CD4-positive, alpha-beta T cell treated with Interleukin-10 for 1 hour (primary cell): Measurements from ENCODE around the gene DLX5.

ENCODE experiments used
- DNase-seq: peaks from one replicate; pipeline ENCODE4 v3.0.0-alpha.2; 2020

The DLX5 gene

DNA sequence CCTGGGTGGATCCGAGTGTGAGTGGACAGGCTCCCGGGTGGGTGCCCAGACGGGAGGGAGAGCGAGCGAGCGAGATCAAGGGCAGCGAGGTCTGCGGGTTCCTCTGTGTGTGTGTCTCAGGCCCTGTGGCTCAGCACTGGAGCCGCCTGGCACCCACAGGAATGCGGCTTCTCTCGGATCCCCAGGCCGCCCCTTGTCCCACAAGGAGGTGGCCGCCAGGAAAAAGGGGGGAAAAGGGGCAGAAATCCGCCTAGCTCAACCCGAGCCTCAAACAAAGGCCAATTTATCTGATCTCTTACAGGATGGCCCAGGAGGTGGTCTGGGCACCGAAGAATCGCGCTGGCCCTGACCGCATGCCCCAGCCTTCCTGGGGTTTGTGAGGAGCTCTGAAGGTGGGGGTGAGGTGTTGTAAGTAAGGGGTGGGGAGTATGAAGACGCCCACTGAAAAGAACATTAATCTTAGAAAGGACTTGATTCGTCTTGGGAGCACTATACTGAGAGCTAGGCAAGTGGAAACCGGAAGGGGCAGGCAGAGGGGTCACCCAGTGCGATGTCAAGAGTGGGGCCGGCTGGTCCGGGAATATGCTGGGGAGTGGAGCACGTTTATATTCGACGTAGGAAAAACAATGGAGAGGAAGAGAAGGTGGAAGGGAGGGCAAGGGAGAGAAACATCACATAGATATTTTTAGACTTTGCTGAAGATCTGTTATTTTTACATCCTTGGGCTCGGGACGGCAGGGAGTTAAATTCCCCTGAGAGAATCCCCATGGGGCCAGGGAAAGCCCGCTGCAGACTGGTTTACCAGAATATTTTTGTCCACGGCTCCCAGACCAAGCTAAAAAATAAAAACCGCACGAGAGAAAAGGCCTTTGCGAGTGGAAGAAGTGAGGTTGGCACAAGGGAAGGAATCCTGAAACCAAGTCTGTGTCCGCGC, 7.2 kb downstream of the DLX5 start:
- no peak for DNase-seq

GRCh38 chr7:97016381-97017191, 8.0 kb downstream of the DLX5 start:
- no peak for DNase-seq

GRCh38 chr7:97015756-97016380, 8.8 kb downstream of the DLX5 start:
- DNase-seq: no peak

DNA sequence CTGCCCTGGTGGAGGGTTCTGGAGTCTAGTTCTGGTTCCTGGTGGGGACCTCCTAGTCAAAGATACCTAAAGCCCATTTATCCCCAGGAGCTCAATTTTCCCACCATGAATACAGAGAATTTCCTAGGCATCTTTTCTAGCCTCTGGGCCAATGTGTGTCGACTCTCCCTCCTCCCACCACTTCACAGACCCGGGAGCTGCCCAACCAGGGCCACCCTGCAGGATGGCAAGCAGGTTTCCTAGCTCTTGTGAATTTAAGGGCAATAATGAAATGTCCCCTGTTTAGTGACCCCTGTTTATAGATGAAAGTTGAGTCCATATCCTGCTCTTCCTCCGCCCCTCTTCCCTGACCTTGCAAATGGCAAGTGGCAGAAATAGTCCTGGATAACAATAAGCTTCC, 9.4 kb downstream of the DLX5 start:
- DNase-seq: no peak

GRCh38 chr7:97014145-97014750, 10.4 kb downstream of the DLX5 start:
- DNase-seq: no peak

GRCh38 chr7:97013845-97014134, 10.8 kb downstream of the DLX5 start:
- DNase-seq: no peak

DNA sequence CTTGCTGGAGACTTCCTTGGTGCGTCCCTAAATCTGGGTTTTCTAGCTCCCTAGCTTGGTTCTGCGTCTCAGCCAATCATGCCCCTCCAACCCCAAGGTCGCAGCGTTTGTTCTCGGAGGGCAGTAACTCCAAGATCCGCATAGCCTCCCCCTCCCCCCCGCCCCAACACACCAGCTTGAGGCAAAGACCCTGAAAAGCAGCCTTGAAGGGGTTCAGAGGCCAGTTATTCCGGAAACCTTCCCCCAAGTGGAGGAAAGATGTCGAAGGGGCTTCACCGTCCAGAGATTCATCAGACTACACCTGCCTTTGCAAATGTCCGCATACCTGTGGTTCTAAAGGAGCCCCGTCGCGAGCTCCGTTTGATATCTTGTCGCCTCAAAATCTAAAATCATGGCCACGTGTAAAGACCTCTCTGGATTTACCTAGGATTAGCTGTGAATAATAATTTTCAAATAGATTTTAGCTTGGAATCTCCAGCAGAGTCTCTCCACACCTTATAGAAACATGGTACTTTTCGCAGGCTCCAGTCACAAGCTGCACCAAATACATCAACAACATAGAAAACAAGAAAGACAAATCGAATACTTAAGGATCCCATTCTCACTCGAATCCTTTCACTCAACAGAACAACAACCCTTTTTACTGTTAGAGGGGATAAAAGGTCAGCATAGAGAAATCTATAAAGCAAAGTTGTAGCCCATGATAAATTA, 11.3 kb downstream of the DLX5 start:
- DNase-seq: no peak

DNA sequence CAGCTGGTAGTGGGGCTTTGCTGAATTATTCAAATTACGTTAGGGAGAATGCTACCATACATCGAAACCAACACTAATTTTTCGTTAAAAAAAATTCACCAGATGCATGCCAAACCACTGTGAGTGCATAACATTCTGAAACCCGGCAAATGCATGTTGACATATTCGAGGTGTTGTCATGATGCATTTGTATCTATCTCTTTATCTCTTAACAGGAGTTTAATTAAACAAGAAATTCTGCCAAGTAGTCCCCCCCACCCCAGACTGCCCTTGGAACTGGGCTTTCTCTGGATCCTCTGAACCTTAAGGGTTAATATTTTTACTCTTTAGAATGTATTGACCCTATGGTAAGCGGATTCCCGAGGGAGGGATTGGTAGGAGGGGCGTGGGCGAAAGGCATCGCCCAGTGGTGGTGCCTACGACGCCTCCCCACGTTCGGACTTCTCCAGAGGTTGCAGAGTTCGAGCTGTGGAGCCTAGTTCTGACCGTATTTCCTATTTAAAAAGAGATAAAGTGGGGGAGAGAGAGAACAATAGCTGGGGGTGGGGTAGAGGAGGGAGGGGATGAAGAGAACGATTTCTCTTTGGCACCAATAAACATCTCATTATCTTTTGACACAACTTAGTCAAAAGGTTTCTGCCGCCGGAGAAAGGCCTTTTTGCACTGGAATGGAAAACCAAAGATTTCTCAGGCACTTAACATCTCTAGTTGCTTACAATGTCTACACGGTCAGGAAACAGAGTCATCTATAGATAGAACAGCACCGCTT, 12.1 kb downstream of the DLX5 start:
- no peak for DNase-seq

- no peak for DNase-seq
Measured at GRCh38 chr7:97011536-97012364, 12.9 kb downstream of the DLX5 start.

DNA sequence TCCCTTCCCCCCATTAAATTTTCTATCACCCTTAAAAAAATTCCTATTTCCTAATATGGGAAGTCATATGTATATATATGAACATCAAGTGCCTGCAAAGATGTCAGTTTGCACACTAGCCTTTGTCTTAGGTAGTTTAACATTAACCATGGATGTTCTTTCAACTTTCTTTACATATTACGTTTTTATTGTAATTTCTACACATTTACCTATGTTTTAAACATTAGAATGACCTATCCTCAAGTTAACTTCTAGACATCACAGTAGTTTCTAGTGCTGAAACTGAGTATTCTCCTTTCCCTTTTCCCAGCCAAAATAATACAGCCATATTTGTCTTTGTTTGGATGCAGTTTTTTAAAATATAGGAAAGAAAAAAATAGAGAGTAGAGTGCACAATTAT, 13.5 kb downstream of the DLX5 start:
- DNase-seq: no peak

DNA sequence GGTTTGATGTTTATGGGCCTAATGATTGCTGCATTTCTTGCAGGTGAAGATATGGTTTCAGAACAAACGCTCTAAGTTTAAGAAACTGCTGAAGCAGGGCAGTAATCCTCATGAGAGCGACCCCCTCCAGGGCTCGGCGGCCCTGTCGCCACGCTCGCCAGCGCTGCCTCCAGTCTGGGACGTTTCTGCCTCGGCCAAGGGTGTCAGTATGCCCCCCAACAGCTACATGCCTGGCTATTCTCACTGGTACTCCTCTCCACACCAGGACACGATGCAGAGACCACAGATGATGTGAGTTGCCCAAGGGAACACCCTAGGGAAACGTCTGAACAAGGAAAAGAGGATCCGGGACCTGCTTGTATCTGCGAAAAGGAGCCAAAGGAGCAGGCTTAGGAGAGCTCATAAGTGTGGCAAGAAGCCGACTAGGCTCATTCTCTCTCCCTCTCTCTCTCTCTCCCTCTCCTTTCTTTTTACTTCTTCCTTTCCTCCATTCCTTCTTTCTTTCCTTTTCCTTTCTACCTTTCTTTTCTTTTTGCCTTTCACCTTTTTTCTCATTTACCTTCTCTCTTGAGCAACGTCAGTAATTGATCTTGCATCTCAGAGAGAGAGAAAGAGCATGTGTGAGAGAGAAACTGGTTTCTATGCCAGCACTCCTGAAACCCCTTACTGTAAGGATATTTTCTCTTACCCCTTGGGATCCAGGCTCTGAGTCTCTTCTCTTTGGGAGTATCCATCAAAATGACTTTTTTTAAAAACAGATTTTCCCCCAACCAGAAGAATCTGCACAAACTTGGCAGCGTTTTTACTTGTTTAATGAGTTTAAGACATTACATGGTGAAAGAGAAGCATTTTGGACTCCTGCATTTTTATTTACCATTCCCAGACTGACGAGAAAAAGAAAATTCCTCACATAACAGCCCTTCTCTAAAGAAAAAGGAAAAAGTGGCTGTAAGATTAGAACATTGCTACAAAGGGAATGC, 14.6 kb downstream of the DLX5 start:
- DNase-seq: no peak

- no peak for DNase-seq
Measured at GRCh38 chr7:97008275-97008917, 16.2 kb downstream of the DLX5 start.

- DNase-seq: no peak
Measured at GRCh38 chr7:97007583-97007861, 17.1 kb downstream of the DLX5 start.

DNA sequence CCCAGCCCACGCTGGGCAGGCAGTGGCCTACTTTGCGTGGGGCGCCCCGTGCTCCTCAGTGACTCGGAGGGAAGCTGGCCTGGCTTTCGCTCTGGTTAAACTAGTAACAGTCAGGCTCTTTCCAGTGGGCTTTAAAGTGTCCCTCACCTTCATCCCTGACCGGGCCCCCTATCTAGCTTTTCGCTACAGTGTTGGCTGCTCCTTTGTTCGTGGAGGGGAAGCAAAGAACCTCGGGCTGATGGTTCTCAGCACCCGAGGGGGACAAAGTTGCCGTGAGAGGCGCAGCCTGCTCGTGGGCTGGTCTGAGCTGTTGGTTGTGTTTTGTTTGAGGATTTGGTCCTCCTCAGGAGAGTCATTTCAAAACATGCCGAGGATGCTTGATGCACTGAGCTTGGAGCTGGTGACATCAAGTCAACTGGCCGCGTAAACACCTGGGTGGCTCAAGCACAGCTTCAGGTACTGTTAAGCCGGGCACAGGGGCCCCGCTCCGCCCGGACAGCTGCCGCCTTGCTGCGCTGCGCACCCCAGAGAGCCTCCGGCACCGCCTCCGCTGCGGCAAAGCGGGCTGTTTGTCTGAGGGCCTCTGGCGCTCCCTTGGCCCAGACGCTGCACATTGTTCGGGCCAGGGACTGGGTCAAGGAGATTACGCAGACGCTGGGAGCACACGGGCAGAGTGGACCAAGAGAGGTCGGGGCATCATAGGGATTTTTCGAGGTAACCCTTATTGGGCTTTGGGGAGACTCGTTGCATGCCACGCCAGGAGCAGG, 17.6 kb downstream of the DLX5 start:
- DNase-seq: no peak

DNA sequence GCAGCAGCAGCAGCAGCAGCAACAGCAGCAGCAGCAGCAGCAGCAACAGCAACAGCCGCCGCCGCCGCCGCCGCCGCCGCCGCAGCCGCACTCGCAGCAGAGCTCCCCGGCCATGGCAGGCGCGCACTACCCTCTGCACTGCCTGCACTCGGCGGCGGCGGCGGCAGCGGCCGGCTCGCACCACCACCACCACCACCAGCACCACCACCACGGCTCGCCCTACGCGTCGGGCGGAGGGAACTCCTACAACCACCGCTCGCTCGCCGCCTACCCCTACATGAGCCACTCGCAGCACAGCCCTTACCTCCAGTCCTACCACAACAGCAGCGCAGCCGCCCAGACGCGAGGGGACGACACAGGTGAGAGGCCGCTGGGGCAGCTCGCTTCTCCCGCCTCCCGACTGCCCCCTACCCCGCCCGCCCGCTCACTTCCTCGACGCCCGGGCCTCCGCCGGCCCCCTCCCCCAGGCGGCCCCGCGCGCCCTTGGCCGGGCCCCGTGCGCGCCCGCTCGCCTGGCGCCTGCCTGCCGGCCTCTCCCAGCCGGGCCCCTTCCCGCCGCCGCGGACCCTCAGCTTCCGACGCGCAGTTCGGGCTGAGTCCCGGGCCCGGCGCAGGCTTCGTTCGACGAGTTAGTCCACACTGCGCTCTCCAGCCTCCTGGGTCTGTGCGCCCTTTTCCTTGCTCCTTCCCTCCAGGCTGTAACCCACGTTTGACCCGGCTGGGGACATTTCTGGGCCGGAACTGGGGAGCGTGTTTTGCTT, 18.4 kb downstream of the DLX5 start:
- DNase-seq: peak; percentile 12

- DNase-seq: peak; percentile 31
Measured at GRCh38 chr7:97005183-97006054, 19.2 kb downstream of the DLX5 start, which contains the start of gene DLX6. Gene DLX6 (plus strand): TSS chr7:97005553. CDS start chr7:97005978, 425 bp downstream.
